GM23338 (cell line): Measurements from ENCODE around the gene ACSF2. TPM values are rescaled to one million over a fixed set of nuclear protein-coding genes. Genes with fewer than 3 reads are reported as not detected.

Experiments
- ATAC-seq: fragments of 200-7000 bp; cut with Tn5 transposase; 3 replicates; pipeline ENCODE4 v1.9.1; 2020
- DNase-seq: peaks from one replicate; pipeline ENCODE4 v3.0.0-alpha.2; 2015; ENCODE audit warnings: low spot score
- H2AFZ ChIP-seq: fragments of 200-600 bp; sonication (generic); 2 replicates; pipeline ENCODE4 v1.8.0; 2016; ENCODE audit warnings: antibody characterized with exemption, mild to moderate bottlenecking, moderate library complexity
- H3F3A ChIP-seq: fragments of 200-600 bp; sonication (generic); replicated peaks from 2 replicates; pipeline ENCODE4 v1.8.0; 2017; ENCODE audit warnings: antibody characterized with exemption, mixed run types, low read depth
- H3K27ac ChIP-seq: fragments of 200-600 bp; sonication (generic); 2 replicates; pipeline ENCODE4 v1.6.1; 2016; ENCODE audit warnings: low read depth
- H3K27me3 ChIP-seq: fragments of 200-600 bp; sonication (generic); 2 replicates; pipeline ENCODE4 v1.8.0; 2016; ENCODE audit warnings: mild to moderate bottlenecking, mixed run types, moderate library complexity; ENCODE audit not compliant: insufficient read depth
- H3K36me3 ChIP-seq: fragments of 200-600 bp; sonication (generic); 2 replicates; pipeline ENCODE4 v1.8.0; 2016; ENCODE audit warnings: mild to moderate bottlenecking; ENCODE audit not compliant: insufficient read depth
- H3K4me1 ChIP-seq: fragments of 200-600 bp; sonication (generic); 2 replicates; pipeline ENCODE4 v1.8.0; 2016; ENCODE audit warnings: mild to moderate bottlenecking, moderate library complexity; ENCODE audit not compliant: insufficient read depth
- H3K4me2 ChIP-seq: fragments of 200-600 bp; sonication (generic); 2 replicates; pipeline ENCODE4 v1.7.1; 2017; ENCODE audit warnings: mixed run types
- H3K4me3 ChIP-seq: fragments of 200-600 bp; sonication (generic); 2 replicates; pipeline ENCODE4 v1.6.1; 2016; ENCODE audit warnings: mixed run types
- H3K79me2 ChIP-seq: fragments of 200-600 bp; sonication (generic); replicated peaks from 2 replicates; pipeline ENCODE4 v1.8.0; 2017; ENCODE audit warnings: mild to moderate bottlenecking; ENCODE audit not compliant: insufficient read depth
- H3K9me2 ChIP-seq: fragments of 200-600 bp; sonication (generic); 2 replicates; pipeline ENCODE4 v1.8.0; 2017; ENCODE audit not compliant: insufficient read depth
- H4K20me1 ChIP-seq: fragments of 200-600 bp; sonication (generic); replicated peaks from 2 replicates; pipeline ENCODE4 v1.8.0; 2017; ENCODE audit warnings: mild to moderate bottlenecking; ENCODE audit not compliant: insufficient read depth
- H3K27ac Mint-ChIP-seq: 2 replicates; pipeline ENCODE4 v1.8.0; 2020; ENCODE audit warnings: inconsistent platforms, mild to moderate bottlenecking, moderate library complexity, mixed read lengths
- H3K27me3 Mint-ChIP-seq: 3 replicates; pipeline ENCODE4 v1.8.0; 2022; ENCODE audit warnings: low read depth, mild to moderate bottlenecking, moderate library complexity, mixed read lengths, inconsistent platforms; ENCODE audit not compliant: insufficient read depth, poor library complexity
- H3K36me3 Mint-ChIP-seq: 3 replicates; pipeline ENCODE4 v1.8.0; 2021; ENCODE audit warnings: low read depth, mild to moderate bottlenecking, inconsistent platforms, moderate library complexity, mixed read lengths
- H3K4me1 Mint-ChIP-seq: 3 replicates; pipeline ENCODE4 v1.8.0; 2020; ENCODE audit warnings: mild to moderate bottlenecking, inconsistent platforms, mixed read lengths
- H3K4me3 Mint-ChIP-seq: 3 replicates; pipeline ENCODE4 v1.8.0; 2021; ENCODE audit warnings: moderate library complexity, mild to moderate bottlenecking, inconsistent platforms, mixed read lengths
- H3K9me3 Mint-ChIP-seq: 3 replicates; pipeline ENCODE4 v1.8.0; 2020; ENCODE audit warnings: moderate library complexity, mild to moderate bottlenecking, inconsistent platforms, mixed read lengths
- CREB1 ChIP-seq: fragments of 250-450 bp; sonication (Bioruptor Pico); IDR thresholded peaks from 2 replicates; pipeline ENCODE4 v1.5.0; 2020; ENCODE audit warnings: low read depth, mild to moderate bottlenecking, moderate library complexity
- CTCF ChIP-seq, 2 experiments: fragments of 200-600 bp in 1 of 2; sonication (generic) in 1 of 2; conservative IDR thresholded peaks; 2 replicates each; pipeline versions ENCODE4 v1.5.1 to v1.6.1; 2016 to 2017; ENCODE audit warnings: antibody characterized with exemption in 2 of 2, low read depth in 2 of 2, mild to moderate bottlenecking in 2 of 2, moderate library complexity in 1 of 2
- ETS1 ChIP-seq: IDR thresholded peaks from 2 replicates; pipeline ENCODE4 v1.6.1; 2016; ENCODE audit warnings: antibody characterized with exemption
- EZH2 ChIP-seq: fragments of 200-600 bp; sonication (generic); IDR thresholded peaks from one replicate; pipeline ENCODE4 v1.8.0; 2017; ENCODE audit warnings: antibody characterized with exemption, mild to moderate bottlenecking, low read depth; ENCODE audit not compliant: unreplicated experiment
- EZH2phosphoT487 ChIP-seq: fragments of 200-600 bp; sonication (generic); IDR thresholded peaks from one replicate; pipeline ENCODE4 v1.8.1; 2018; ENCODE audit warnings: antibody characterized with exemption; ENCODE audit not compliant: unreplicated experiment
- JUNB ChIP-seq: IDR thresholded peaks from one replicate; pipeline ENCODE4 v1.6.1; 2016; ENCODE audit warnings: antibody characterized with exemption; ENCODE audit not compliant: unreplicated experiment
- NANOG ChIP-seq: IDR thresholded peaks from 2 replicates; pipeline ENCODE4 v1.6.1; 2016; ENCODE audit warnings: antibody characterized with exemption, borderline replicate concordance
- POLR2AphosphoS5 ChIP-seq: IDR thresholded peaks from 2 replicates; pipeline ENCODE4 v1.6.1; 2016; ENCODE audit warnings: antibody characterized with exemption, low read depth
- REST ChIP-seq: IDR thresholded peaks from one replicate; pipeline ENCODE4 v1.6.1; 2018; ENCODE audit warnings: antibody characterized with exemption; ENCODE audit not compliant: unreplicated experiment
- STAT1 ChIP-seq: IDR thresholded peaks from one replicate; pipeline ENCODE4 v1.6.1; 2016; ENCODE audit warnings: antibody characterized with exemption; ENCODE audit not compliant: unreplicated experiment
- ZNF114 ChIP-seq: fragments of 250-450 bp; sonication (Bioruptor Pico); IDR thresholded peaks from 2 replicates; pipeline ENCODE4 v1.5.0; 2020; ENCODE audit warnings: mild to moderate bottlenecking, moderate library complexity
- ZNF331 ChIP-seq: fragments of 250-450 bp; sonication (Bioruptor Pico); IDR thresholded peaks from 2 replicates; pipeline ENCODE4 v1.5.0; 2020; ENCODE audit warnings: low read depth, mild to moderate bottlenecking, moderate library complexity
- ZNF462 ChIP-seq: fragments of 250-450 bp; sonication (Bioruptor Pico); IDR thresholded peaks from 2 replicates; pipeline ENCODE4 v1.5.0; 2020; ENCODE audit warnings: mild to moderate bottlenecking, moderate library complexity
- polyA plus RNA-seq: library from polyadenylated mRNA; unstranded; fragments of >200 nt; fragmentation: Nextera tagmentation; extraction: Ambion mirVana; gene quantifications from 2 replicates; pipeline ENCODE4 v1.2.1, GENCODE V29; 2016
- total RNA-seq: library from RNA; depleted of rRNA; stranded (reverse); fragments of >200 nt; shearing (Covaris generic); gene quantifications from 2 replicates; pipeline ENCODE4 v1.2.3, GENCODE V29; 2014

The ACSF2 gene
- total and polyA plus RNA-seq, 2 experiments from 2014 or later: 6.9 to 12.4 TPM

- TF ChIP-seq CTCF (conservative IDR thresholded peaks at IDR 0.05; ENCODE audit: low read depth in 2 of 2) (no peak), EZH2 (no peak), POLR2AphosphoS5 (no peak), ZNF114 (CRISPR knock-in tag) (no peak)
These were observed 94.5 kb downstream of the ACSF2 start (continued) for GRCh38 chr17:50520483-50520882.

- Mint-ChIP-seq H3K27me3 (peaks cover 6% of the 10 kb centered on the region), H3K27ac (no peak overlapping the region), H3K4me1 (peaks cover 13% of the 10 kb centered on the region), H3K36me3 (no peaks in the 10 kb centered on the region), H3K9me3 (no peaks in the 10 kb centered on the region; the same call in 2 of the 3 replicates), H3K4me3 (no peak overlapping the region)
- no peaks in the 10 kb centered on the region for H3F3A ChIP-seq
- H3K4me1 ChIP-seq: no peaks in the 10 kb centered on the region
- no peaks in the 10 kb centered on the region for H3K79me2 ChIP-seq
- H3K4me3 ChIP-seq: no peak overlapping the region
- no peak overlapping the region for H3K4me2 ChIP-seq
- no peaks in the 10 kb centered on the region for H3K27me3 ChIP-seq
- no peak for DNase-seq
- H4K20me1 ChIP-seq: no peaks in the 10 kb centered on the region
- H3K36me3 ChIP-seq: no peaks in the 10 kb centered on the region
- H3K27ac ChIP-seq: no peak overlapping the region
- 0 out of 2 replicates have a peak, but pooled peaks cover 2% of the 10 kb centered on the region for H3K9me2 ChIP-seq
- H2AFZ ChIP-seq: no peak overlapping the region
- no peak for ATAC-seq
- TF ChIP-seq REST: no peak
- TF ChIP-seq JUNB: no peak
- TF ChIP-seq STAT1: no peak
- TF ChIP-seq POLR2AphosphoS5: no peak
- no peak for TF ChIP-seq ZNF462 (CRISPR knock-in tag)
- TF ChIP-seq CREB1 (CRISPR knock-in tag): no peak
- no peak for TF ChIP-seq ETS1
- no peak for TF ChIP-seq NANOG
- no peak for TF ChIP-seq EZH2
- no peak for TF ChIP-seq EZH2phosphoT487
- TF ChIP-seq ZNF331 (CRISPR knock-in tag): no peak
These were observed 95.5 kb downstream of the ACSF2 start for GRCh38 chr17:50521514-50521913.
